ENCODE measurements around the gene KIF2C. TPM values are rescaled to one million over a fixed set of nuclear protein-coding genes. Genes with fewer than 3 reads are reported as not detected.

The KIF2C gene
- total RNA-seq, 2 donors from 2014 or later = 0.42 TPM; not detected in 1

DNA sequence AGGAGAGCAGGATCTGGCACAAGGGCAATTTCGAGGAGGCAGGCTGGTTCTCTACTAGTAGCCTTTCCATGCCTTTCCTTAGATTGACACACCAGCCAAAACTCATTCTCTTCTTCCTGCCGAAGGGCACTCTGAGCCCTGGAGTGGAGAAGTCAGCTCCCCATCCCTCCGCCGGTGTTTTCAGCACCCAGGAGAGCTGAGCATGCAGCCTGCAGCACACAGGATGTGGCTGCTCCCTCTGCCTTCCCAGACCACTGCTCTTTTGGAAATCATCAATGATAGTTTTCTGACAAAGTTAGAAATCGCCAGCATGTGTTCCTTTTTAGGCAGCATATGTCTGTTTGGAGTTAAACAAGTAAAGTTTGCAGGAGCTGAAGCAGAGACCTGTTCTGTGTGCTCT is 20.3 kb upstream of the KIF2C start:
- ATAC-seq (ENCODE audit: insufficient number of reproducible peaks, low FRiP score, low read depth) (no peak), DNase-seq (ENCODE audit: low spot score) (no peak)
- H3K4me3 ChIP-seq = no peak overlapping the region
- no peaks in the 10 kb centered on the region for H3K9me3 ChIP-seq
- no peaks in the 10 kb centered on the region for H3K27me3 ChIP-seq (replicated peaks; ENCODE audit: insufficient read depth)
- TF ChIP-seq, protein P1, sequence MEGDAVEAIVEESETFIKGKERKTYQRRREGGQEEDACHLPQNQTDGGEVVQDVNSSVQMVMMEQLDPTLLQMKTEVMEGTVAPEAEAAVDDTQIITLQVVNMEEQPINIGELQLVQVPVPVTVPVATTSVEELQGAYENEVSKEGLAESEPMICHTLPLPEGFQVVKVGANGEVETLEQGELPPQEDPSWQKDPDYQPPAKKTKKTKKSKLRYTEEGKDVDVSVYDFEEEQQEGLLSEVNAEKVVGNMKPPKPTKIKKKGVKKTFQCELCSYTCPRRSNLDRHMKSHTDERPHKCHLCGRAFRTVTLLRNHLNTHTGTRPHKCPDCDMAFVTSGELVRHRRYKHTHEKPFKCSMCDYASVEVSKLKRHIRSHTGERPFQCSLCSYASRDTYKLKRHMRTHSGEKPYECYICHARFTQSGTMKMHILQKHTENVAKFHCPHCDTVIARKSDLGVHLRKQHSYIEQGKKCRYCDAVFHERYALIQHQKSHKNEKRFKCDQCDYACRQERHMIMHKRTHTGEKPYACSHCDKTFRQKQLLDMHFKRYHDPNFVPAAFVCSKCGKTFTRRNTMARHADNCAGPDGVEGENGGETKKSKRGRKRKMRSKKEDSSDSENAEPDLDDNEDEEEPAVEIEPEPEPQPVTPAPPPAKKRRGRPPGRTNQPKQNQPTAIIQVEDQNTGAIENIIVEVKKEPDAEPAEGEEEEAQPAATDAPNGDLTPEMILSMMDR (IDR thresholded peaks at IDR 0.05) = no peak
- no peaks in the 10 kb centered on the region for H3K36me3 ChIP-seq
- no peak overlapping the region for H3K27ac ChIP-seq
- H3K4me1 ChIP-seq (ENCODE audit: control insufficient read depth in 1 of 2, low read depth in 2 of 2) = no peaks in the 10 kb centered on the region

DNA sequence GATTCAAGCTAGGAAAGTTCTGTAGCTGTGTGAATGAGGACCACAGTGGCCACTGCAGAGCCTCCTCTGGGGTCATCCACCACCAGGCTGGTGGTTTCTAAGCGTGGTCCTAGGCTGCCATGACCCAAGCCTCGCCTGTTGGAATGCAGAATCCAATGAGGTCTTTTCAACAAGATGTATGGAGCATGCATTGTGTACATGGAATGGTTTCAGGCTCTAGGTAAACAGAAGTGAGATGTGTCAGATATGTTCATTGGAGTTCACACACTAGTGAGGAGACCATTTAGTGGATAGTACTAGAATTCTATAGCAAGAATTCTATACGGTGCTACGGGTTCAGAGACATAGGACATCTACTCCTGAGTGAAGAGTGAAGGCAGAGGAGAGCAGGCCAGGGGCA is 19.4 kb upstream of the KIF2C start:
- Histone ChIP-seq H3K27ac (no peak overlapping the region), H3K4me1 (ENCODE audit: control insufficient read depth in 1 of 2, low read depth in 2 of 2) (no peaks in the 10 kb centered on the region), H3K9me3 (no peaks in the 10 kb centered on the region), H3K36me3 (no peaks in the 10 kb centered on the region), H3K4me3 (no peak overlapping the region), H3K27me3 (replicated peaks; ENCODE audit: insufficient read depth) (no peaks in the 10 kb centered on the region)
- DNase-seq (ENCODE audit: low spot score) (no peak), ATAC-seq (ENCODE audit: insufficient number of reproducible peaks, low FRiP score, low read depth) (no peak)
- TF ChIP-seq, protein P1 (IDR thresholded peaks at IDR 0.05) = no peak

GRCh38 chr1:44721485-44722361 is 17.9 kb upstream of the KIF2C start:
- peak overlapping the region in 1 of 2 donors; percentile 62 for H3K27ac ChIP-seq
- peak; percentile 73 for ATAC-seq (ENCODE audit: insufficient number of reproducible peaks, low FRiP score, low read depth)
- DNase-seq (ENCODE audit: low spot score) = no peak
- H3K9me3 ChIP-seq = no peaks in the 10 kb centered on the region
- H3K4me3 ChIP-seq = peak overlapping the region; percentile 26
- H3K36me3 ChIP-seq = no peaks in the 10 kb centered on the region
- TF ChIP-seq, protein P1 (IDR thresholded peaks at IDR 0.05) = no peak
- no peaks in the 10 kb centered on the region for H3K4me1 ChIP-seq (ENCODE audit: control insufficient read depth in 1 of 2, low read depth in 2 of 2)
- no peaks in the 10 kb centered on the region for H3K27me3 ChIP-seq (replicated peaks; ENCODE audit: insufficient read depth)

- Histone ChIP-seq H3K9me3 (no peaks in the 10 kb centered on the region), H3K4me3 (no peak overlapping the region), H3K27me3 (replicated peaks; ENCODE audit: insufficient read depth) (no peaks in the 10 kb centered on the region), H3K36me3 (no peaks in the 10 kb centered on the region), H3K27ac (no peak overlapping the region), H3K4me1 (ENCODE audit: control insufficient read depth in 1 of 2, low read depth in 2 of 2) (no peaks in the 10 kb centered on the region)
- ATAC-seq (ENCODE audit: insufficient number of reproducible peaks, low FRiP score, low read depth) = no peak
- no peak for DNase-seq (ENCODE audit: low spot score)
- TF ChIP-seq, protein P1 (IDR thresholded peaks at IDR 0.05) = no peak
These were observed 16.6 kb upstream of the KIF2C start for GRCh38 chr1:44723064-44723463.

DNA sequence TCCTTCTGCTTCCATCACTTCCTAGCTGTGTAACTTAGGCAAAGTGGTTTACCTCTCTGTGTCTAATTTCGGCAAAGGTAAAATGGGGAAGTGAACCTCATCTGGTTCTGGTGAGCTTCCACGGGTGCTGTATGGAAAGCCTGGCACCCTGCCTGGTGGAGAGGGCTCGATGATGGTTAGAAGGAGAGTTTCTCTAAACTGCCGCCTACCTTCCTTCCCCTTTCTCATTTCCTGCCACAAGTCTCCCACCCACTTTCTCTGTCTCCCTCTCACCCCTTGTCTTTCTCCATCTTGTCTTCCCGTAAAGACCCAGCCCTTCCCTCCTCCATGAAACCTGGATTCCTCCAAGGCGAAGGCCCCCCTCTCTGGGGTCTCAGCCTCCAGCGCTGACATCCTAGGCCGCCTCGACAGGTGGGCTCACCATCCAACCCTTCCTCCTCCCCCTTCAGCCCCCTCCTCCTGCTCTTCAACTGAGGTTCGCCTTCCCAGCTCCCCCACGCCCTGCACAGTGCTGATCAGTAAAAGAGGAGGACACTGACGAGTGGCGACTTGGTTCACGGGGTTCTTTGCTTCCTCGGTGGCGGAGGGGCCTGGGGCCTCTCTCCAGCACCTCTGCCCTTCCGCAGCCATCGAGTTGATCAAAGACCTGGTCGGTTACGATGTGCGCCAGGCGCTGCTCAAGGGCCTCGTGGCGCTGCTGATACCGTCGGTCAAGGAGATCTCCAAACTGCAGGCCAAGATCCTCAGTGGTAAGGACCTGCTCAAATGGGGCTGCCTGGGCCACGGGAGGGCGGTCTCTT is 15.9 kb upstream of the KIF2C start:
- H3K9me3 ChIP-seq = no peaks in the 10 kb centered on the region
- ATAC-seq (ENCODE audit: insufficient number of reproducible peaks, low FRiP score, low read depth) (no peak), DNase-seq (ENCODE audit: low spot score) (no peak)
- TF ChIP-seq, protein P1 (IDR thresholded peaks at IDR 0.05) = no peak
- H3K4me1 ChIP-seq (ENCODE audit: control insufficient read depth in 1 of 2, low read depth in 2 of 2) = no peaks in the 10 kb centered on the region
- no peak overlapping the region for H3K27ac ChIP-seq
- H3K36me3 ChIP-seq = no peaks in the 10 kb centered on the region
- H3K4me3 ChIP-seq = no peak overlapping the region
- H3K27me3 ChIP-seq (replicated peaks; ENCODE audit: insufficient read depth) = no peaks in the 10 kb centered on the region
